Measurements from ENCODE around the gene BCAN.

DNA sequence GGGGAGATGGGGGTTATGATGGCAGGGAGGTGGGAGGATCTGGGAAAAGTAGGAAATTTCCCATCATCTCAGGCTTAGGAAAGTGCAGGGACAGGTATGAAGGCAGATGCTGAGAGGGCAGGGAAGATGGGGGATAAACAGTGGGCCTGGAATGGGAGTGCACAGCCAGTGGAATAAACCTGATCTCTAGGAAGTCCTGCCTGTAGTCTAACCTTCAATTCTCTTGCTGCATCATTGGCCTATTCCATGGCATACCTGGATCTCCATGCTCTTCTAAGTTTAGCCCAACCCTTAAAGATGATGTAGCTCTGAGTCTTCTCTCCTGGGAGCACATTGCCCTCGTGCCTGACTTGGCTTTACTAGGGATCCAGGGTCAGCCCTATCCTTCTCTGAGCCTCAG lies 2.7 kb downstream of the BCAN start:
- TF ChIP-seq, protein P1, sequence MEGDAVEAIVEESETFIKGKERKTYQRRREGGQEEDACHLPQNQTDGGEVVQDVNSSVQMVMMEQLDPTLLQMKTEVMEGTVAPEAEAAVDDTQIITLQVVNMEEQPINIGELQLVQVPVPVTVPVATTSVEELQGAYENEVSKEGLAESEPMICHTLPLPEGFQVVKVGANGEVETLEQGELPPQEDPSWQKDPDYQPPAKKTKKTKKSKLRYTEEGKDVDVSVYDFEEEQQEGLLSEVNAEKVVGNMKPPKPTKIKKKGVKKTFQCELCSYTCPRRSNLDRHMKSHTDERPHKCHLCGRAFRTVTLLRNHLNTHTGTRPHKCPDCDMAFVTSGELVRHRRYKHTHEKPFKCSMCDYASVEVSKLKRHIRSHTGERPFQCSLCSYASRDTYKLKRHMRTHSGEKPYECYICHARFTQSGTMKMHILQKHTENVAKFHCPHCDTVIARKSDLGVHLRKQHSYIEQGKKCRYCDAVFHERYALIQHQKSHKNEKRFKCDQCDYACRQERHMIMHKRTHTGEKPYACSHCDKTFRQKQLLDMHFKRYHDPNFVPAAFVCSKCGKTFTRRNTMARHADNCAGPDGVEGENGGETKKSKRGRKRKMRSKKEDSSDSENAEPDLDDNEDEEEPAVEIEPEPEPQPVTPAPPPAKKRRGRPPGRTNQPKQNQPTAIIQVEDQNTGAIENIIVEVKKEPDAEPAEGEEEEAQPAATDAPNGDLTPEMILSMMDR (IDR thresholded peaks at IDR 0.05): no peak
- TF ChIP-seq POLR2A (IDR thresholded peaks at IDR 0.05): no peak
